ENCODE measurements around the gene ASPRV1.
"Not testable (repeated sequence)": the region's sequence is repeated elsewhere in the genome, so short reads cannot be mapped to it uniquely, and the experiment has no call there.

Gene ASPRV1

GRCh38 chr2:69961496-69961895 lies at the start of gene ASPRV1:
Gene ASPRV1 (minus strand): TSS chr2:69961631. CDS start chr2:69961436, 195 bp downstream.
- DNase-seq, result no peak

- no peak for DNase-seq
Measured at GRCh38 chr2:70010576-70011111, 49.2 kb upstream of the ASPRV1 start.

- DNase-seq, result peak; percentile 82 to 89 (median 83)
Measured at GRCh38 chr2:70009762-70010575, 48.5 kb upstream of the ASPRV1 start.

- no peak for DNase-seq
Measured at GRCh38 chr2:70008290-70008689, 46.9 kb upstream of the ASPRV1 start.

GRCh38 chr2:70007151-70007550 lies 45.7 kb upstream of the ASPRV1 start:
- DNase-seq, result no peak

GRCh38 chr2:70006447-70006784 lies 45.0 kb upstream of the ASPRV1 start:
- DNase-seq, result no peak

- DNase-seq, result peak in 1 of 3 donors; percentile 17
Measured at GRCh38 chr2:70005752-70006446, 44.5 kb upstream of the ASPRV1 start.

GRCh38 chr2:70005216-70005615 lies 43.8 kb upstream of the ASPRV1 start:
- no peak for DNase-seq

- peak in 1 of 3 donors; percentile 18 for DNase-seq
Measured at GRCh38 chr2:70003093-70003830, 41.8 kb upstream of the ASPRV1 start.

- peak; percentile 46 to 57 (median 54) for DNase-seq
Measured at GRCh38 chr2:70002241-70002899, 40.9 kb upstream of the ASPRV1 start.

- not testable (repeated sequence) for DNase-seq
Measured at GRCh38 chr2:70000529-70000928, 39.1 kb upstream of the ASPRV1 start.

- no peak for DNase-seq
Measured at GRCh38 chr2:69998761-69999160, 37.3 kb upstream of the ASPRV1 start.

- DNase-seq, result peak; percentile 82 to 88 (median 87)
Measured at GRCh38 chr2:69997015-69997830, 35.8 kb upstream of the ASPRV1 start.

GRCh38 chr2:69995511-69995910 lies 34.1 kb upstream of the ASPRV1 start:
- no peak for DNase-seq

GRCh38 chr2:69994166-69994565 lies 32.7 kb upstream of the ASPRV1 start:
- no peak for DNase-seq

GRCh38 chr2:69993708-69994107 lies 32.3 kb upstream of the ASPRV1 start:
- DNase-seq, result no peak

GRCh38 chr2:69993048-69993565 lies 31.7 kb upstream of the ASPRV1 start:
- no peak for DNase-seq

- DNase-seq, result no peak
Measured at GRCh38 chr2:69992310-69993047, 31.0 kb upstream of the ASPRV1 start.

GRCh38 chr2:69989441-69990105 lies 28.1 kb upstream of the ASPRV1 start:
- no peak for DNase-seq

GRCh38 chr2:69989009-69989408 lies 27.6 kb upstream of the ASPRV1 start:
- no peak for DNase-seq

Data from suppressor macrophage treated with lipopolysaccharide for 1 hour (primary cell).